Myocyte (in vitro differentiated cells): ENCODE data around the gene PTPRN2. TPM values are rescaled to one million over a fixed set of nuclear protein-coding genes. Genes with fewer than 3 reads are reported as not detected.

Source experiments
- DNase-seq: peaks from one replicate; pipeline ENCODE4 v3.0.0-alpha.2; 2012; ENCODE audit warnings: low read depth
- total RNA-seq: library from RNA; depleted of rRNA; stranded (reverse); fragments of >200 nt; gene quantifications from 2 replicates; pipeline ENCODE4 v1.2.3, GENCODE V29; 2014

PTPRN2 gene
- total RNA-seq, 1 donor from 2014 or later = 0.24 TPM

DNA sequence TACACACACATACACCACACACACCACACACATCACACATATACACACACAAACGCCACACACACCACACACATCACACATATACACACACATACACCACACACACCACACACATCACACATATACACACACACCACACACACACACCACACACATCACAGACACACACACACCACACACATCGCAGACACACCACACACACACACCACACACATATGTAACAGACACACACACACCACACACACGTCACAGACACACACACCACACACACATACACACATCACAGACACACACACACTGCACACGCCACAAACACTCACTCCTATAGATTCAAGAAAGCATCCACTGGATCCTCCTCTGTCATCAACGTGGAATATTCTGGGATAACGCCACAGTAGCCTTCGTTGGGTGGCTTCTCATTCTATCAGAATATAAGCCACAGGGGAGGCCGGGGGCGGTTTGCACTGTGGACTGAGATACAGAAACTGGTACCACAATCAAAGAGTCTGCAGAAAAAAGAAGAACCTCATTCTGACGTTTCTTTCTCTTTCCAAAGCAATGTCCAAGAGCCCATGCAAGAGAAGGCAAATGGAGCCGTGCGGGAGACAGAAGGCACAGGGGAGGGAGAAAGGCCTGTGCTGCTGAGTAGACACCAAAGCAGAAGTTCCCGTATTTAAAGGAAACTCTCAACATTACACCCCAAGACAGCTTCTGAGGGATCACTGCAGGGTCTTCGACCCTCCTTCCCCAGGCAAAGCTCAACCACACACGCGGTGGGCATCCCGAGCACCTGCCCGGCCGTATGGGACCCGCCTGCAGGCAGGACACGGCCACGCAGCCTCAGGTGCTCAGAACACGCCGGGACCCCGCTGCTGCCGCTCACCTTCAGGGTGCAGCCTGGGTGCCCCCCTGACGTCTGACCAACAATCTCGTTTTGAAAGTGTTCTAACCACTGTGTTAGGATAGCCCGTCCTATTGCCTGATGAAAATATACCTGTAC, 929.6 kb downstream of the PTPRN2 start:
- no peak for DNase-seq

GRCh38 chr7:157656195-157656769, 931.3 kb downstream of the PTPRN2 start:
- no peak for DNase-seq

GRCh38 chr7:157654350-157654749, 933.3 kb downstream of the PTPRN2 start:
- no peak for DNase-seq

DNA sequence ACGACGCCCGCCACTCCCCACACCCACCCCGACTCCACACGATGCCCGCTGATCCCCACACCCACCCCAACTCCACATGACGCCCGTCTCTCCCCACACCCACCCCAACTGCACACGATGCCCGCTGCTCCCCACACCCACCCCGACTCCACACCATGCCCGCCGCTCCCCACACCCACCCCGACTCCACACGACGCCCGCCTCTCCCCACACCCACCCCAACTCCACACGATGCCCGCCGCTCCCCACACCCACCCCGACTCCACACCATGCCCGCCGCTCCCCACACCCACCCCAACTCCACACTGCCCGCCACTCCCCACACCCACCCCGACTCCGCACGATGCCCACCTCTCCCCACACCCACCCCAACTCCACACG, 933.8 kb downstream of the PTPRN2 start:
- DNase-seq = no peak

GRCh38 chr7:157652954-157653826, 934.4 kb downstream of the PTPRN2 start:
- no peak for DNase-seq

- no peak for DNase-seq
These were observed 935.3 kb downstream of the PTPRN2 start for GRCh38 chr7:157652161-157652953.

DNA sequence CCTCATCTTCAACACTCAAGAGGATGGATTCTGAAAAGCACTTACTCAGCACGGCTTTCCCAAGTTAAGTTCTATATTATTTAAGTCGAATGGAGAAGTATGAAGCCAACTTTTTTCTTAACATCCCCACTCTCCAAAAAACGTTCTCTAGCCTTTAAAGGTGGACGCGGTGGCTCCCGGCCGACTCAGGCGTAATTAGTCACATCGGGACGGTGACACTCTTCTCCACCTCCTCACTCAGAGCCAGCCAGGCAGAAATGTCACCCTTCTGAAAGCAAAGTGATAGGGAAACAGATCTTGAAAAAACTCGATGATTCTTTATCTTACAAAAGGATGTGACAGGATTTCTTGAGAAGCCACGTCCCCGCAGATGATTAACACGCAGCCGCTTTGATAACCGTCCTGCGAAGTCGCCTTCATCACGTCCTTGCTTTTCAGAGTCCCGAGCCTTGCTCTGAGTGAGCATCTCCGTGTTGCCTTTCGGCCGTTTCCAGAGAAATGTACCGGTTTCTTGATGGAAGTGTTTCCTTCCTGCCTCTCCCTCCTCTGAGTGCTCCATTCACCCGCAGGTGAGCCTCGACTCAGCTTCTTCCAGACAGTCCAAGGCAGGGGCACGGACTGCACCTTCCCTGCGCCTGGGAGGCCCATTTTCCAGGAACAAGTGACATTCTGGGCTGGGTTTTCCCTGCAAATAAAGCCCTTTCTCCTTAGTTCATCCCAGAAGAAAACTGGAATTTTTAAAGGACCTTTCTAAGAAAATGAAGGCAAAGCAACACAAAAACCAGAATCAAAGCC, 936.1 kb downstream of the PTPRN2 start:
- DNase-seq = no peak

- no peak for DNase-seq
These were observed 936.8 kb downstream of the PTPRN2 start for GRCh38 chr7:157650801-157651200.

DNA sequence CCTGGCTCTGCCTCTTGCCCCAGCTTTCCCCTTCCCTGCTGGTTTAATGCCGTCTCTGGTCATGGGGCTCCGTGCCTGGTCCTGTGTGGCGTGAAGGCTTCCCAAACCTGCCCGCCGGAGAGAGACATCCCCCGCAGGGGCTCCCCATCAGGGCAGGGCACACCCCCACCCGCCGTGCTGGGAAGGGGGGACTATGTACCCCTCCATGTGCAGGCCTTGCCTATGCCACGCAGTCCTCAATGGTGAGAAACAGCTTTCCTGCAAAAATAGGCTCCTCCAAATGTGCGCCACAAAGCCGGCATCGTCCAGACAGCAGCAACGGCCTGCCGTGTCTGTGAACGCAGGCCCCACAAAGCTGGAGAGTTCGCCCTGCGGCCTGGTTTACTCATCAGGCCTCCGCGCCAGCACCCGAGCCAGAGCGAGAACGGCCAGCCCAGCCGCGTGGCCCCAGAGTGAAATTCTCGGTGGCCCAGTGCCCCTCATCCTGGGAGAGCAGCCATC, 937.4 kb downstream of the PTPRN2 start:
- DNase-seq = no peak

GRCh38 chr7:157646551-157646950, 941.1 kb downstream of the PTPRN2 start:
- DNase-seq = no peak

GRCh38 chr7:157645539-157645938, 942.1 kb downstream of the PTPRN2 start:
- DNase-seq = no peak

DNA sequence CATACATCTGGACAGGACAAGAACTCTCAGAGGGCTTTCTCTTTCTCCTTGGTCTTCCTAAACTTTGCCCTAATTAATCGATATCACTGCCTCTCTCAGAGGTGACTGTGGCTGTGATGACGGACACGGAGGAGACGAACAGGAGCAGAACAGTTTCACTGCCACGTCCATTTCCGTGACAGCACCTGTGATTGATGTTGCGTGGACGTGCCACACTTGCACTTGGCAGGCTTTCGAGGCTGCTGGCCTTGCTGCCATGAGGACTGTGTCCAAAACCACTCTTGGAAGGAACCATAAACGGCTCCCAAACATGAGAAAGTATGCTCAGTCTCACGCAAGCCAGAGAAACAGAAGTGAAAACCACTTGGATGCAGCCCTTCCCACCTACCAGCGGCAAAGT, 942.7 kb downstream of the PTPRN2 start:
- DNase-seq = no peak

GRCh38 chr7:157643525-157643970, 944.1 kb downstream of the PTPRN2 start:
- no peak for DNase-seq

GRCh38 chr7:157641866-157642265, 945.8 kb downstream of the PTPRN2 start:
- no peak for DNase-seq

GRCh38 chr7:157640144-157640543, 947.5 kb downstream of the PTPRN2 start:
- DNase-seq = no peak

DNA sequence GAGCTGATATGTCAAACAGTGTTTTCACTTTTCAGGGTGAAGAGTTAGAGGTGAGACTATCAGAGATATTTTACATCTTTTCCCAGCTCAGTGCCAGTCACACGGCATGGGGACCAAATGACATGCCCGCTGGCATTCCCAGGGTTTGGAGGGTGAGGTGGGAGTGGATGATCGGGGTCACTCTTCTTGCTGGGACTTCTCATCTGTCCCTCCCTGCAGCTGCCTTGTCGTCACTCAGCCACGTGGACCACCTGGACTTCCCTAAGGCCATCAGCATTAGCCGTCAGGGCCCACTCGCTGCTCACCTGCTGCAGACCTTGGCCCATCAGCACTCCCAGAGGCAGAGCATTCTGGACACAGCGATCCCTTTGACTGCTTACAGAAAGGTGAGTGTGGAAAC, 949.1 kb downstream of the PTPRN2 start:
- no peak for DNase-seq

DNA sequence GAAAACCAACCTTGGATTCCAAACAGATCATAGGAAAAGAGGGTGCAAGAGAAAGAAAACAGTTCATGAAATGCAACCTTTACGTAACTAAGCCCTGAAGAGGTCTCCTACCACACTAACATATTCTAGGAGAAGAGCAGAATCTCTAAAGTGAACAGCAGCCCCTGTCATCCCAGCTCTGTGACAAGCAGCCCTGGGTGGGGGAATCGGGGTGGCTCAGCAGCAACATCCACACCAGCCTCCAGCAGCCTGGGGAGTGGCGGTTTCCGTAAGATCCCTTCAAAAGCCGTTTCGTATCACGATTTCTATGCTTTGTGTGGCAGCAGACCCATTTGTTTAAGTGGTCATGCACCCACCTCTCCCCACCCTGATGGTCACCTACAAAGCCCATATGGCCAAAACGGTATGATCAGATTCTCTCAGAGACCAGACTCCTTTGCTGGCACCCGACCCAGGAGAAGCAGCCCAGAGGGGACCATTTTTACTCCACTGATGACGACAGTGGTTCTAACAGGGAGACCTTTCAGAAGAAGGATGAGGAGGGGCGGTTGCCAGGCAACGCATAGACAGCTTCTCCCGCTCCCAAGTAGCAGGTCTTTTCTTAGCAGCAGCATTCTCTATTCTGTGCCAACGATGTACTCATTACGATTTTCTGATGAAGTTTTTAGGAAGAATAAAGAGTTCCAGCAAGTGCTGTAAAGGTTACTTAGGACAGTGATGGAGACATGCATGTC, 950.2 kb downstream of the PTPRN2 start:
- DNase-seq = no peak

DNA sequence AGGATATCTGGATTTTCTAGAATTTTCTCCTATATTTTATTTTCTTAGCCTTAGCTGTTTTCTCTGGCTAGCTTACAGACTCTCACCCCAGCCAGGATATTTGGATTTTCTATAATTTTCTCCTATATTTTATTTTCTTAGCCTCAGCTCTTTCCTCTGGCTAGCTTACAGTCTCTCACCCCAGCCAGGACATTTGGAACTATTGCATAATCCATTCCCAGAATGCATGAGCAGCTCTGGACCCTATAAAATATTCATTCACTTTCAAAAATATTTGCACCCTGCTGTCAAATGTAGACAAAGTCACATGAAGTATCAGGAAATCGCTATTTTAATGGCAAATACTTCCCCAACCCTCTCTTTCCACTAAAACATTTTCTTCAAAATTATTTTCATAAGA, 952.0 kb downstream of the PTPRN2 start:
- DNase-seq = no peak

- no peak for DNase-seq
These were observed 952.5 kb downstream of the PTPRN2 start for GRCh38 chr7:157635148-157635500.
